Measurements from ENCODE around the gene ZCWPW1.

ZCWPW1 gene

GRCh38 chr7:100394077-100394476 lies 34.4 kb downstream of the ZCWPW1 start:
- Histone ChIP-seq H3K27ac (ENCODE audit: low read depth, low read length) (no peak overlapping the region), H2BK5ac (ENCODE audit: low read depth, low read length, poor library complexity) (no peak overlapping the region), H3K4ac (ENCODE audit: low read depth, low read length) (no peak overlapping the region), H3K14ac (ENCODE audit: low read length) (no peak overlapping the region), H3K27me3 (ENCODE audit: insufficient read depth, low read length) (no peaks in the 10 kb centered on the region), H2BK12ac (ENCODE audit: low read length) (no peak overlapping the region), H3K23ac (ENCODE audit: low read length) (no peak overlapping the region), H4K8ac (ENCODE audit: low read depth, low read length) (no peak overlapping the region), H3K4me1 (ENCODE audit: control insufficient read depth in 1 of 2, insufficient read depth in 2 of 2, low read length in 2 of 2) (no peaks in the 10 kb centered on the region), H3K9me3 (ENCODE audit: insufficient read depth, low read depth, low read length) (peaks cover 2% of the 10 kb centered on the region), H3K4me2 (ENCODE audit: low read length) (no peak overlapping the region), H2BK120ac (ENCODE audit: insufficient read depth, low read length, poor library complexity) (no peak overlapping the region), H2AK5ac (ENCODE audit: low read length) (no peak overlapping the region), H3K79me1 (ENCODE audit: low read length) (no peaks in the 10 kb centered on the region), H3K4me3 (ENCODE audit: low read depth, low read length) (no peak overlapping the region), H3K18ac (ENCODE audit: low read length) (no peak overlapping the region), H3K79me2 (ENCODE audit: control insufficient read depth, insufficient read depth, low read length, poor library complexity) (no peaks in the 10 kb centered on the region), H4K91ac (ENCODE audit: low read depth, low read length) (no peak overlapping the region), H3K9ac (ENCODE audit: low read length) (no peak overlapping the region), H3K36me3 (ENCODE audit: control insufficient read depth in 1 of 2, insufficient read depth in 2 of 2, low read length in 2 of 2) (no peaks in the 10 kb centered on the region), H2AFZ (ENCODE audit: insufficient read depth, low read length, poor library complexity) (no peak overlapping the region), H4K12ac (ENCODE audit: low read depth, low read length) (no peak overlapping the region)
- DNase-seq = peak in 1 of 2 donors; percentile 74
- WGBS (ENCODE audit: extremely low coverage, insufficient coverage, insufficient read length) = no CpG with 5 or more reads among the region's 2 CpGs

- H3K9ac ChIP-seq (ENCODE audit: low read length) = no peak overlapping the region
- no peak overlapping the region for H2AK5ac ChIP-seq (ENCODE audit: low read length)
- no peaks in the 10 kb centered on the region for H3K36me3 ChIP-seq (ENCODE audit: control insufficient read depth in 1 of 2, insufficient read depth in 2 of 2, low read length in 2 of 2)
- no peak overlapping the region for H3K4ac ChIP-seq (ENCODE audit: low read depth, low read length)
- no CpG with 5 or more reads among the region's 4 CpGs for WGBS (ENCODE audit: extremely low coverage, insufficient coverage, insufficient read length)
- H3K18ac ChIP-seq (ENCODE audit: low read length) = no peak overlapping the region
- H3K4me3 ChIP-seq (ENCODE audit: low read depth, low read length) = no peak overlapping the region
- no peak overlapping the region for H4K8ac ChIP-seq (ENCODE audit: low read depth, low read length)
- H2AFZ ChIP-seq (ENCODE audit: insufficient read depth, low read length, poor library complexity) = no peak overlapping the region
- no peaks in the 10 kb centered on the region for H3K79me1 ChIP-seq (ENCODE audit: low read length)
- no peak overlapping the region for H2BK120ac ChIP-seq (ENCODE audit: insufficient read depth, low read length, poor library complexity)
- H3K9me3 ChIP-seq (ENCODE audit: insufficient read depth, low read depth, low read length) = peaks cover 2% of the 10 kb centered on the region
- H3K14ac ChIP-seq (ENCODE audit: low read length) = no peak overlapping the region
- no peak overlapping the region for H2BK12ac ChIP-seq (ENCODE audit: low read length)
- H4K91ac ChIP-seq (ENCODE audit: low read depth, low read length) = no peak overlapping the region
- H3K4me2 ChIP-seq (ENCODE audit: low read length) = no peak overlapping the region
- no peaks in the 10 kb centered on the region for H3K4me1 ChIP-seq (ENCODE audit: control insufficient read depth in 1 of 2, insufficient read depth in 2 of 2, low read length in 2 of 2)
- DNase-seq = peak; percentile 73 to 84
- no peaks in the 10 kb centered on the region for H3K79me2 ChIP-seq (ENCODE audit: control insufficient read depth, insufficient read depth, low read length, poor library complexity)
- no peak overlapping the region for H2BK5ac ChIP-seq (ENCODE audit: low read depth, low read length, poor library complexity)
- H3K23ac ChIP-seq (ENCODE audit: low read length) = no peak overlapping the region
- no peak overlapping the region for H3K27ac ChIP-seq (ENCODE audit: low read depth, low read length)
- no peak overlapping the region for H4K12ac ChIP-seq (ENCODE audit: low read depth, low read length)
- no peaks in the 10 kb centered on the region for H3K27me3 ChIP-seq (ENCODE audit: insufficient read depth, low read length)
Measured at GRCh38 chr7:100393233-100393905, 35.1 kb downstream of the ZCWPW1 start.

GRCh38 chr7:100390286-100391009 lies 38.1 kb downstream of the ZCWPW1 start:
- WGBS (ENCODE audit: extremely low coverage, insufficient coverage, insufficient read length) = no CpG with 5 or more reads among the region's 3 CpGs
- H3K4me2 ChIP-seq (ENCODE audit: low read length) = no peak overlapping the region
- H2BK120ac ChIP-seq (ENCODE audit: insufficient read depth, low read length, poor library complexity) = no peak overlapping the region
- H3K79me2 ChIP-seq (ENCODE audit: control insufficient read depth, insufficient read depth, low read length, poor library complexity) = no peaks in the 10 kb centered on the region
- H2BK12ac ChIP-seq (ENCODE audit: low read length) = no peak overlapping the region
- no peak overlapping the region for H3K27ac ChIP-seq (ENCODE audit: low read depth, low read length)
- no peak overlapping the region for H3K4me3 ChIP-seq (ENCODE audit: low read depth, low read length)
- no peak overlapping the region for H3K18ac ChIP-seq (ENCODE audit: low read length)
- no peak overlapping the region for H4K12ac ChIP-seq (ENCODE audit: low read depth, low read length)
- H4K91ac ChIP-seq (ENCODE audit: low read depth, low read length) = no peak overlapping the region
- H2AK5ac ChIP-seq (ENCODE audit: low read length) = no peak overlapping the region
- H3K9me3 ChIP-seq (ENCODE audit: insufficient read depth, low read depth, low read length) = peaks cover 2% of the 10 kb centered on the region
- no peak overlapping the region for H2AFZ ChIP-seq (ENCODE audit: insufficient read depth, low read length, poor library complexity)
- no peaks in the 10 kb centered on the region for H3K79me1 ChIP-seq (ENCODE audit: low read length)
- peak overlapping the region; percentile 17 for H3K9ac ChIP-seq (ENCODE audit: low read length)
- no peak overlapping the region for H3K4ac ChIP-seq (ENCODE audit: low read depth, low read length)
- no peak for DNase-seq
- no peak overlapping the region for H3K14ac ChIP-seq (ENCODE audit: low read length)
- no peak overlapping the region for H4K8ac ChIP-seq (ENCODE audit: low read depth, low read length)
- H3K27me3 ChIP-seq (ENCODE audit: insufficient read depth, low read length) = no peaks in the 10 kb centered on the region
- no peak overlapping the region for H2BK5ac ChIP-seq (ENCODE audit: low read depth, low read length, poor library complexity)
- H3K4me1 ChIP-seq (ENCODE audit: control insufficient read depth in 1 of 2, insufficient read depth in 2 of 2, low read length in 2 of 2) = no peaks in the 10 kb centered on the region
- no peaks in the 10 kb centered on the region for H3K36me3 ChIP-seq (ENCODE audit: control insufficient read depth in 1 of 2, insufficient read depth in 2 of 2, low read length in 2 of 2)
- H3K23ac ChIP-seq (ENCODE audit: low read length) = no peak overlapping the region

GRCh38 chr7:100389437-100390088 lies 38.9 kb downstream of the ZCWPW1 start:
- Histone ChIP-seq H3K4me2 (ENCODE audit: low read length) (no peak overlapping the region), H3K4me3 (ENCODE audit: low read depth, low read length) (no peak overlapping the region), H3K14ac (ENCODE audit: low read length) (no peak overlapping the region), H3K4me1 (ENCODE audit: control insufficient read depth in 1 of 2, insufficient read depth in 2 of 2, low read length in 2 of 2) (no peaks in the 10 kb centered on the region), H3K23ac (ENCODE audit: low read length) (no peak overlapping the region), H2AFZ (ENCODE audit: insufficient read depth, low read length, poor library complexity) (no peak overlapping the region), H4K91ac (ENCODE audit: low read depth, low read length) (no peak overlapping the region), H3K27ac (ENCODE audit: low read depth, low read length) (no peak overlapping the region), H3K9ac (ENCODE audit: low read length) (no peak overlapping the region), H3K27me3 (ENCODE audit: insufficient read depth, low read length) (no peaks in the 10 kb centered on the region), H3K36me3 (ENCODE audit: control insufficient read depth in 1 of 2, insufficient read depth in 2 of 2, low read length in 2 of 2) (no peaks in the 10 kb centered on the region), H3K4ac (ENCODE audit: low read depth, low read length) (no peak overlapping the region), H3K18ac (ENCODE audit: low read length) (no peak overlapping the region), H4K8ac (ENCODE audit: low read depth, low read length) (no peak overlapping the region), H3K9me3 (ENCODE audit: insufficient read depth, low read depth, low read length) (peaks cover 2% of the 10 kb centered on the region), H3K79me2 (ENCODE audit: control insufficient read depth, insufficient read depth, low read length, poor library complexity) (no peaks in the 10 kb centered on the region), H2BK120ac (ENCODE audit: insufficient read depth, low read length, poor library complexity) (no peak overlapping the region), H4K12ac (ENCODE audit: low read depth, low read length) (peak overlapping the region; percentile 36), H3K79me1 (ENCODE audit: low read length) (no peaks in the 10 kb centered on the region), H2BK12ac (ENCODE audit: low read length) (no peak overlapping the region), H2BK5ac (ENCODE audit: low read depth, low read length, poor library complexity) (no peak overlapping the region), H2AK5ac (ENCODE audit: low read length) (no peak overlapping the region)
- WGBS (ENCODE audit: extremely low coverage, insufficient coverage, insufficient read length) = no CpG with 5 or more reads among the region's 9 CpGs
- no peak for DNase-seq

Data from trophoblast cell (in vitro differentiated cells and primary cell).